Measurements from ENCODE around the gene FAM181A.

Gene FAM181A

GRCh38 chr14:93952829-93953228 lies 25.7 kb downstream of the FAM181A start:
- H3K4me3 ChIP-seq (ENCODE audit: low read depth, low read length), result no peak overlapping the region
- no peak for TF ChIP-seq CTCF (IDR thresholded peaks at IDR 0.05; ENCODE audit: low read depth, low read length, missing control alignments)
- DNase-seq (ENCODE audit: low read depth), result no peak
- in situ Hi-C loops (cut with HindIII; ENCODE audit: low sequenced_read_pairs), result no loop called here

DNA sequence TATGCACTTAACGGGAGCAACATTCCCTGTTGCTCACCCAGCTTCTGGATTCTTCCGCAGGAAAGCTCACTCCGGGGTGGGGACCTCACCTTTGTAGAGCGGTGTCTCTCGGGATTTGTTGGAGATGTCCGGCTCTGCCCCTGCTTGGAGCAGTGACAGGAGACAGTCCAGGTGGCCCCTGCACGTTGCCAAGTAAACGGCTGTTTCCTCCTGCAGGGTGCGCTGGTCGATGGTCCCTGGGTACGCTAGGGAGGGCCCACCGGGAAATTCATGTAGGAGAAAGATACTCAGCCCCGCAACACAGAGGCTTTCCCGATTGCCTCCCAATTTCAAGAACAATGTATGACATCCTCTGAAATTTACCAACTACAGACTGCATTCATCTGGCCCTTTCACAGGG lies 26.1 kb downstream of the FAM181A start:
- in situ Hi-C loops (cut with HindIII; ENCODE audit: low sequenced_read_pairs), result no loop called here
- no peak for TF ChIP-seq CTCF (IDR thresholded peaks at IDR 0.05; ENCODE audit: low read depth, low read length, missing control alignments)
- no peak for DNase-seq (ENCODE audit: low read depth)
- H3K4me3 ChIP-seq (ENCODE audit: low read depth, low read length), result no peak overlapping the region

DNA sequence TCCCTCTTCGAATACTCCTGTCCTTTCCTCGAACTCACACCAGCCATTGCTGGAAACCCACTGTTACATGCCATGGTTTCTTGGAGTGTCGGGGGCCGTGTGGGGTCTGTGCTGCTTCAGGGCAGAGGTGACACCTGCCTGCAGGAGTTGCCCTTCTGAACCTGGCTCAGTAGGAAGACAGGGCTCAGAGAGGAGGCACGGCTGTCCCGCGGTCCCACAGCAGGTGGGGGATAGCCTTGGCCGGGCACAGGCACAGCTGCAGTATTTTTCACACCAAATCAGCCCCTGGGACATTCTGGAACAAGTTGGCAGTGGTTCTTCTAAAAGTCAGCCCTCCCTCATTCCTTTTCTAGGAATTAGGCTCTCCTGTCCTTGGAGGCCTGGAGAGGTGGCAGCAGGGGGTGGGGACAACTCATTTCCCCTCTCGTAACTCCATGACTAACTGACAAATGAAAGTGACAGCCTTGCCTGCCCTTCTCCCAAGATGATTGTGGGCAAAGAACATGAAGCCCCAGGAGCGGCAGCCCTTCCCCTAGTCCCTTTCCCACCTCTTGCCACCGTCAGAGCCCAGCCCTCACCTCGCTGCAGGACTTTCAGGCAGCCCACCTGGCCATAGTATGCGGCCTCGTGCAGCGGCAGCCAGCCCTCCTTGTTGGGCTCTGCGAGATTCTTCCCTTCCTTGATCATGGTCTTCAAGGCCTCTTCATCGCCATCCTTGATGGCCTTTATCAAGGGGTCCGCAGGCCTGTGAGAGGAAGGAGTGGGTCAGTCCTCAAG lies 26.8 kb downstream of the FAM181A start:
- in situ Hi-C loops (cut with HindIII; ENCODE audit: low sequenced_read_pairs), result no loop called here
- no peak for DNase-seq (ENCODE audit: low read depth)
- no peak for TF ChIP-seq CTCF (IDR thresholded peaks at IDR 0.05; ENCODE audit: low read depth, low read length, missing control alignments)
- no peak overlapping the region for H3K4me3 ChIP-seq (ENCODE audit: low read depth, low read length)

DNA sequence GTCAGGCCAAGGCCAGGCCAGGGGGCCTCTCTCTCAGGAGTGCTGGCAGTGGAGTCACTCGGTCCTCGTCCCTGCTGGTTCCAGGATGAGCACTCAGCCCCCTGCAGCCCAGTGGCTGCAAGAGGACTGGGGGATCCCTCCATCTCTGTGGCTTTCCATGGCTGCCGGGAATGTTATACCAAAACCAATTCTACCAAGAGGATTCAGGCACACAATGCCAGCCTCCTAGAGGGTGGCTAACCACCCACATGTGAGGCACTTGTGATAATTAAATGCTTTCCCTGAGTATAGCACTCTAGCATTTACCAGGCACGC lies 27.3 kb downstream of the FAM181A start:
- no peak overlapping the region for H3K4me3 ChIP-seq (ENCODE audit: low read depth, low read length)
- no peak for DNase-seq (ENCODE audit: low read depth)
- in situ Hi-C loops (cut with HindIII; ENCODE audit: low sequenced_read_pairs), result no loop called here
- TF ChIP-seq CTCF (IDR thresholded peaks at IDR 0.05; ENCODE audit: low read depth, low read length, missing control alignments), result no peak

GRCh38 chr14:93954900-93955849 lies 28.0 kb downstream of the FAM181A start:
- no peak for TF ChIP-seq CTCF (IDR thresholded peaks at IDR 0.05; ENCODE audit: low read depth, low read length, missing control alignments)
- no peak for DNase-seq (ENCODE audit: low read depth)
- in situ Hi-C loops (cut with HindIII; ENCODE audit: low sequenced_read_pairs), result no loop called here
- H3K4me3 ChIP-seq (ENCODE audit: low read depth, low read length), result no peak overlapping the region

DNA sequence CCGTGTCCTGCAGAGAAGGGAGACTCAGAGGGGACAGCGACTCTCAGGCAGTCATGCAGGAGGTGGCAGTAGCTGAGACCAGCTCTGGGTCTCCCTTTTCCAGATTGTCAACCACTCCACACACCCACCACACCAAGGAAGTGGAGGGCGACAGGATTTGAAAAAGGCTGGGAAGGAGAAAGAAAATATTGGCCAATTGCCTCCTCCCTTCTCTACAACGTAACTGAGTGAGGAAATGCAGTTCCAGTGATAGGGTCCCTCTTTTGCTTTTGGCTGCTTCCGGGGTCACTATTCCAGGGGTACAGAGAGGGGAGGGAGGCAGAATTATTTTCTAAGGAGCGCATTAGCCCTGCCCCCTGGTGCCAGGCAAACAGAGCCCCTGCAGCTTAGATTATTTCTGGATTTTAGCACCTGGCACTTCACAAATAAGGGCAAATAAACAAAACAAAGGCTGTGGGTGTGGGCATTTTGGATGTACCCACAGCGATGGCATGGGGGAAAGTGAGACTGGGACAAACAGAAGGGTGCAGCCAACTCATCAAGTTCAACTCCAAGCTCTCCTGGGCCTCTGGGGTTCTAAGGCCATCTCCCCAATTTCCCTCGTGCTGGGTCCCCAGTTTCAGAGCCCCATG lies 28.8 kb downstream of the FAM181A start:
- TF ChIP-seq CTCF (IDR thresholded peaks at IDR 0.05; ENCODE audit: low read depth, low read length, missing control alignments), result no peak
- H3K4me3 ChIP-seq (ENCODE audit: low read depth, low read length), result no peak overlapping the region
- DNase-seq (ENCODE audit: low read depth), result no peak
- in situ Hi-C loops (cut with HindIII; ENCODE audit: low sequenced_read_pairs), result no loop called here
